ENCODE measurements around the gene GCGR. TPM values are rescaled to one million over a fixed set of nuclear protein-coding genes. Genes with fewer than 3 reads are reported as not detected.

The GCGR gene
- total RNA-seq: not detected

DNA sequence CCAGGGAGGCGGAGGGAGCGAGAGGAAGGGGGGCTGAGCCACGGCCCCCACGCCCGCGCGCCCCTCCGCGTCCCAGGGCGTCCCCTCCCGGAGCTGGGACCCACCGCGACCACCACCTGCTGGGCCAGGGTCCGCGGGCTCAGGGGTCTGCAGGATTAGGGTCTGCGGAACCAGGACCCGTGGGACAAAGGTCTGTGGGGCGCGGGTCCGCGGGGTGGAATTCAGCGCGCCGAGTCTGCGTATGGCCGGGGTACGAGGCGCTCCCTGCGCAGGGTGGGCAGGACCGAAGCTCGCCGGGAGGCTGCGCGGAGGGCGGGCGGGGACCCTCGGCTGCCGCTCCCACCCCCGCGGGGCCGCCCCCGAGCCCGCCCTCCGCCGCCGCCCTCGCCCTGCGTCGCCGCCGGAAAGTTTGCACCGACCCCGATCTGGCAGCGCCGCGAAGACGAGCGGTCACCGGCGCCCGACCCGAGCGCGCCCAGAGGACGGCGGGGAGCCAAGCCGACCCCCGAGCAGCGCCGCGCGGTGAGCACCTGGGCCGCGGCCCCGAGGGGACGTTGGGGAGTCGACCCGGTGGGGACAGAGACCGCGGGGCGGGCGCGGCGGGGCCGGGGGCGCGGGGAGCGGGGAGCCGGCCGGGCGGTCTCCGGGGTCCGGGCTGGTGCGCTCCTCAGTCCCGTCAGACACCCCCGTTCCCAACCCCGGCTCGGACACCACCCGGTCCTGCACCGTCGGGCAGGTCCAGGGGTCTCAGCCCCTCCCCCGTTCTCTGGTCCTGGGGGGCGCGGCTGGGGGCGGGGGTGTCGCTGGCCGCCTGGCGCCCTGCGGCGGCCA lies at the start of gene GCGR:
Gene GCGR (plus strand): TSS at position 423 of the 831 bp plus-strand sequence. CDS start 4,869 bp downstream, outside the sequence.

GRCh38 chr17:81833160-81833920 lies 29.4 kb downstream of the GCGR start, which contains the start of gene MCRIP1:
TSS of gene MCRIP1 (minus strand) at chr17:81833291. CDS start at chr17:81824506, 8,785 bp downstream.

GRCh38 chr17:81834831-81835267 lies 30.9 kb downstream of the GCGR start, which contains the start of gene PPP1R27:
TSS of gene PPP1R27 (minus strand) at chr17:81835050. CDS start at chr17:81834953, 97 bp downstream.

GRCh38 chr17:81859906-81860755 lies 56.2 kb downstream of the GCGR start, which contains the start of gene P4HB:
TSS of gene P4HB (minus strand) at chr17:81860535. CDS start at chr17:81860471, 64 bp downstream.

Other genes with a start within 250 kb of the GCGR start
- 10 to 100 TPM; 80.8 to 81.7 TPM for gene NPLOC4, start 167.0 kb upstream of the GCGR start, total RNA-seq
- under 1 TPM; 0.48 TPM for gene TSPAN10, start 167.0 kb upstream of the GCGR start, total RNA-seq
- gene PDE6G, start 147.6 kb upstream of the GCGR start, total RNA-seq: 10 to 100 TPM; 67.0 to 71.9 TPM
- gene OXLD1, start 137.5 kb upstream of the GCGR start, total RNA-seq: 10 to 100 TPM; 56.5 to 59.1 TPM
- 10 to 100 TPM; 27.1 to 31.8 TPM for gene CCDC137, start 137.4 kb upstream of the GCGR start, total RNA-seq
- gene ARL16, start 120.4 kb upstream of the GCGR start, total RNA-seq: 10 to 100 TPM; 19.2 to 21.1 TPM
- gene HGS, start 120.1 kb upstream of the GCGR start, total RNA-seq: 100 to 1,000 TPM; 112 to 125 TPM
- gene MRPL12, start 100.8 kb upstream of the GCGR start, total RNA-seq: 10 to 100 TPM; 56.0 to 58.2 TPM
- 10 to 100 TPM; 18.1 to 19.5 TPM for gene SLC25A10, start 91.9 kb upstream of the GCGR start, total RNA-seq
- 10 to 100 TPM; 51.6 to 53.9 TPM for gene MCRIP1, start 29.1 kb downstream of the GCGR start, total RNA-seq
- gene PPP1R27, start 30.9 kb downstream of the GCGR start, total RNA-seq: not detected
- 100 to 1,000 TPM; 471 to 474 TPM for gene P4HB, start 56.4 kb downstream of the GCGR start, total RNA-seq
- 100 to 1,000 TPM; 575 to 590 TPM for gene ARHGDIA, start 67.2 kb downstream of the GCGR start, total RNA-seq
- gene ALYREF, start 87.4 kb downstream of the GCGR start, total RNA-seq: 100 to 1,000 TPM; 145 to 147 TPM
- gene ANAPC11, start 87.6 kb downstream of the GCGR start, total RNA-seq: 10 to 100 TPM; 67.2 to 75.1 TPM
- gene NPB, start 98.1 kb downstream of the GCGR start, total RNA-seq: under 1 TPM; 0.10 to 0.20 TPM
- gene PCYT2, start 107.2 kb downstream of the GCGR start, total RNA-seq: 10 to 100 TPM; 43.8 to 49.5 TPM
- gene SIRT7, start 114.0 kb downstream of the GCGR start, total RNA-seq: 10 to 100 TPM; 51.5 to 52.8 TPM
- gene MAFG, start 123.6 kb downstream of the GCGR start, total RNA-seq: 10 to 100 TPM; 22.6 to 23.9 TPM
- 10 to 100 TPM; 23.3 to 26.1 TPM for gene PYCR1, start 133.2 kb downstream of the GCGR start, total RNA-seq
- not detected for gene MYADML2, start 143.1 kb downstream of the GCGR start, total RNA-seq
- gene NOTUM, start 157.0 kb downstream of the GCGR start, total RNA-seq: under 1 TPM; 0.30 to 0.34 TPM
- 10 to 100 TPM; 37.4 to 39.5 TPM for gene ASPSCR1, start 173.5 kb downstream of the GCGR start, total RNA-seq
- 10 to 100 TPM; 49.8 to 49.9 TPM for gene CENPX, start 218.7 kb downstream of the GCGR start, total RNA-seq
- 10 to 100 TPM; 29.8 to 33.7 TPM for gene LRRC45, start 219.2 kb downstream of the GCGR start, total RNA-seq
- 1 to 10 TPM; 6.0 to 6.2 TPM for gene RAC3, start 227.5 kb downstream of the GCGR start, total RNA-seq
- gene DCXR, start 233.5 kb downstream of the GCGR start, total RNA-seq: 100 to 1,000 TPM in 1 of 2 experiments, 10 to 100 TPM in 1; 98.5 to 103 TPM
- gene RFNG, start 247.7 kb downstream of the GCGR start, total RNA-seq: 10 to 100 TPM; 25.1 to 26.8 TPM
- gene GPS1, start 247.7 kb downstream of the GCGR start, total RNA-seq: 10 to 100 TPM; 66.6 to 67.5 TPM